ENCODE measurements around the gene CNTNAP1. TPM values are rescaled to one million over a fixed set of nuclear protein-coding genes. Genes with fewer than 3 reads are reported as not detected.
A peak's percentile ranks its signal among the peaks of the same experiment; 100 is the strongest.
"Not testable (repeated sequence)": the region's sequence is repeated elsewhere in the genome, so short reads cannot be mapped to it uniquely, and the experiment has no call there.

CNTNAP1 gene
- total RNA-seq, 2 experiments from 2014 or later: 3.6 to 4.6 TPM

DNA sequence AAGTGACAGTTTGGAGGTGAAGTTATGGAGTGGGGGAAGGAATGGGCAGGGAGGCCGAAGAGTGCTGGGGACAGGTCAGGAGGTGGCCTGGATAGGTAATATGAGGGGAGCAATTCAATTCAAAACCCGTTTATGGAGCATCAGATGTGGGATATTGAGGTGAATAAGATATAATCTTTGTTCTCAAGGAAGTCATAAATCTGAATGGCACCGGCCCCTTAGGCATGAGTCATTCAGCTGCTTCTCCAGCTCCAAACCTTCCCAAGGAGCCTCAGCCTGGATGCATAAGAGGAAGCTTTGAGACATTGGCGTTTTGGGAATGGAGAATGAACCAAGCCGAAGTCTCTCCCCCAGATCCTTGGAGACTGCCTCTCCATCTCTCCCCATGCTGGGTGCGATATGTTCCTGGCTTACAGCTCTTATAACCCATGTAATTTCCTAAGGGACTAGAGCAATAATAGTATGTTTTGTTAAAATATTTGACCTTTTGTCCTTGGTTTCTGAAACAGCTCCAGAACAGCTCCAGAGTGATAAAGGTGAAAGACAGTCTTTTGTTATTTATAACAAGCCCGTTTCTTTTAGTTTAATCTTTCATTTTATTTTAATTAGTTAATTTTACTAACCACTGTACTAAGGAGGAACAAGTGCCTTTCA, 21.5 kb upstream of the CNTNAP1 start:
- Mint-ChIP-seq H3K4me3 (no peak overlapping the region), H3K27ac (no peak overlapping the region), H3K4me1 (peaks cover 15% of the 10 kb centered on the region), H3K36me3 (peaks cover 4% of the 10 kb centered on the region), H3K9me3 (no peaks in the 10 kb centered on the region), H3K27me3 (peaks cover 2% of the 10 kb centered on the region)
- DNase-seq (no peak), ATAC-seq (ENCODE audit: low read depth) (no peak)
- POLR2A ChIA-PET: no interaction called here

DNA sequence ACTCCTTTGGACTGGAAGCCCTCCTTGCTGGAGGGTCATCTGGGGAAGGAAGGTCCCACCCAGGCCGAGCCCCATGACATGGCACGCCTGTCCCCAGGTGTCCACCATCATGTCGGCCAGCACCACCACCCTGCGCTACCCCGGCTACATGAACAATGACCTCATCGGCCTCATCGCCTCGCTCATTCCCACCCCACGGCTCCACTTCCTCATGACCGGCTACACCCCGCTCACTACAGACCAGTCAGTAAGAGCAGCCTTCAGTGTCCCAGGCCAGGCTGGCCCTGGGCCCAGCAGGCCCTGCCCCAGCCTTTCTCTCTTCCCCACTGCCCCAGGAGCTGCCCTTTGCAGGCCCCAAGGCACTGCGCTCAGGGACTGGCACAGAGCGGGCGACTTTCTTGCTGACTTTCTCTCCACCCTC, 16.7 kb upstream of the CNTNAP1 start:
- no peak overlapping the region for H3K27ac Mint-ChIP-seq
- peaks cover 15% of the 10 kb centered on the region for H3K27me3 Mint-ChIP-seq
- ATAC-seq (ENCODE audit: low read depth) (no peak), DNase-seq (no peak)
- H3K36me3 Mint-ChIP-seq: peaks cover 4% of the 10 kb centered on the region
- no peaks in the 10 kb centered on the region for H3K9me3 Mint-ChIP-seq
- H3K4me3 Mint-ChIP-seq: no peak overlapping the region
- H3K4me1 Mint-ChIP-seq: peaks cover 7% of the 10 kb centered on the region
- POLR2A ChIA-PET: no interaction called here

DNA sequence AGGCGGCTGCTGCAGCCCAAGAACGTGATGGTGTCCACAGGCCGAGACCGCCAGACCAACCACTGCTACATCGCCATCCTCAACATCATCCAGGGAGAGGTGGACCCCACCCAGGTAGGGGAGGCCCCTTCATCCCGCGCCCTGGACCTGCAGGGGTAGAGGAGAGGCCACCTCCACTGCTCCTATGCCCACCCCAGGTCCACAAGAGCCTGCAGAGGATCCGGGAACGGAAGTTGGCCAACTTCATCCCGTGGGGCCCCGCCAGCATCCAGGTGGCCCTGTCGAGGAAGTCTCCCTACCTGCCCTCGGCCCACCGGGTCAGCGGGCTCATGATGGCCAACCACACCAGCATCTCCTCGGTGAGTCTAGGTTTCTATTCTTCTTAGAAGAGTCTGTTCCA, 16.2 kb upstream of the CNTNAP1 start:
- ATAC-seq (ENCODE audit: low read depth); H3K4me1 Mint-ChIP-seq; H3K9me3 Mint-ChIP-seq; H3K27ac Mint-ChIP-seq; H3K36me3 Mint-ChIP-seq; POLR2A ChIA-PET; DNase-seq; H3K4me3 Mint-ChIP-seq: not testable (repeated sequence)
- H3K27me3 Mint-ChIP-seq: peaks cover 20% of the 10 kb centered on the region

DNA sequence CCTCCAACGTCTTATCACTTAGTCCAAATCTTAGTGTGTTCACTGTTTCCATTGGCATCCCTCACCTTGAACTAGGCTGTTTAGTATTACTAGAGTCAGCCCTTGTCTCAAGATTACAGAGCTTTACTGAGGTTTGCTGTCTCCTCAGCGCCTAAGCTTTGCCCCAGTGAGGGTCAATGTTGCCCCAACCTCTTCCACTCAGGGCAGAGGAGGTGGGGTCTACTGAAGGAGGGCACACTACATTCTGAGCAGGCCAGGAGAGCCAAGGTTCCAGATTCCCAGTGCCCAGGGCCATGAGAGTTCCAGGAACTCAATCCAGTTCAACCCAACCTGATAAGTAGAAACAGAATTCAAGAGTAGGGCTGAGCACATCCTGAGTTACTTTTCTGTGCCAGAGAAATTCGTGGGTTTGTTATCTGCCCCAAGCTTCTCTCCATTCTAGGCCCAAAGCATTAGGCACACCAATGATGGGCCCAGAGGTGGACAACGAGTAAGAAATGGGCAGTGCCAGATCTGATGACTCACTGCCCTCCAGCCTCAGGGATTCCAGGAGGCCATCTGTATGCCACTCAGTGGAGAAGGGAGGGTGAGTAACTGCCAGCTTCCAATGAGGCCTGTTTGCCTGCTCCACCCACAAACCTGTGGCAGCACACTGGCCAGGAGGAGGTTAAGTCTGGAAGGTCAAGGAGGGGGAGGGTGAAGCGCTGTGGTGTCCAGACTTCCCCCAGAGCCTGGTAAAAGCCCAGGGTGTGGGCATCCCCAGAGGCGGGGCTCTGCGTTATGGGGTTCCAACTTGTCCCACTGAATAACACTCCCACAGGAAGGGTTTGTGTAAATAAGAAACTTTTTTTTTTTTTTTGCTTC, 15.0 kb upstream of the CNTNAP1 start:
- ATAC-seq (ENCODE audit: low read depth): no peak
- peaks cover 12% of the 10 kb centered on the region for H3K4me1 Mint-ChIP-seq
- peaks cover 4% of the 10 kb centered on the region for H3K36me3 Mint-ChIP-seq
- POLR2A ChIA-PET: interaction anchor here (1.7 kb wide), 1 partner anchor 9 kb away, joined by 5 read pairs; the partner anchor contains the start of gene PLEKHH3
- peaks cover 29% of the 10 kb centered on the region for H3K27me3 Mint-ChIP-seq
- H3K9me3 Mint-ChIP-seq: no peaks in the 10 kb centered on the region
- H3K4me3 Mint-ChIP-seq: no peak overlapping the region
- DNase-seq: no peak
- H3K27ac Mint-ChIP-seq: no peak overlapping the region

DNA sequence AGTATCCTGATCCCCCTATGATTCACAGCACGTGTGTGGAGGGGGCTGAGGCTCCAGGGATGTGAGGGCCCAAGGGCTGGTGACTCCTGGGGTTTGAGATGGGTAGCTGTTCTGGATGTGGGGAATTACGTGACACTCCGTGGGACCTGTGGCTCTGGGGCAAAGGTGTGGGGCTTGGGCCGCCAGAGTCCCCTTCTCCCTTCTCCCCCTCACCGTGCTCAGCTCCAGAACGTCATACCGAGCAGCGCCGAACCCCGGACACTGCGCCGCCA, 12.7 kb upstream of the CNTNAP1 start:
- Mint-ChIP-seq H3K9me3 (no peaks in the 10 kb centered on the region), H3K36me3 (peaks cover 4% of the 10 kb centered on the region), H3K27me3 (peaks cover 46% of the 10 kb centered on the region), H3K4me1 (peaks cover 16% of the 10 kb centered on the region), H3K27ac (no peak overlapping the region), H3K4me3 (peak overlapping the region; percentile 29)
- POLR2A ChIA-PET: interaction anchor here (1.3 kb wide), 1 partner anchor 91 kb away, joined by 4 read pairs; no protein-coding TSS in a partner anchor
- DNase-seq (no peak), ATAC-seq (ENCODE audit: low read depth) (no peak)

DNA sequence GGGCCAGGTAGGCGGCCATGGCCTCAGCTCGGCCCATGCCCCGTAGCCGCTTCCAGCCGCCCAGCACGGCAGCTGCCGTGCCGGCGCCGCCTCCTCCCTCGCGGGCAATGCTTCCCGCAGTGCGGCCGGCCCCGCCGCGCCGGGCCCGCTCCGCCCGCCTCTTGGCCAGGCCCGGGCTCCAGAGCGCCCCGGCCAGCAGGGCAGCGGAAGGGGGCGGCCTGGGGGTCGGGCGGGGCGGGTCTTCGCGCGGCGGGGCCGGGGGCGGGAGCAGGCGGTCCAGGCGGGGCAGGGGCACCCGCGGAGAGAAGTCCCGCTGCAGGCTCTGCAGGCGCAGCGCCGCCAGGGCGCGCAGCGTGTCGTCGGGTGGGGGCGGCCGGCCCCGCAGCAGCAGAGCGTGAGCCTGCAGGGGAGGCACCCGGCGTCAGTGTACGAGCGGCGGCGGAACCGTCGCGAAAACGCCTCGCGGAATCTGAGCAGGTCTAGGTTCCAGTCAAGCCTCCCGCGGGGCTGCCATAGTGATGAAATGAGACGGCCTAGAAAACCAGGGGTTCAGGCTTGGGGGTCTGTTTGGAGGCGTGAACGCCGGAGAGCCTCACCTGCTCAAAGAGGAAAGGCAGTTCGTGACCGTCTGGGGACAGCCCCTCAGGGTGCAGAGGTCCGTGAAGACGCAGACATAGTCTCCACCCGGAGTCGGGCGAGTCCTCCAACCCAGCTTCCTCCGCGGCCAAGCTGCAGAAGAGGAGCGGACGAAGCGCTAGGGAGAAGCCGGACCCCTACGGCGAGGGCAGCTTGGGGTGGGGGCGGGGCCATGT, 12.1 kb upstream of the CNTNAP1 start:
- Mint-ChIP-seq H3K27ac (no peak overlapping the region), H3K4me3 (peak overlapping the region; percentile 68), H3K9me3 (no peaks in the 10 kb centered on the region), H3K27me3 (peaks cover 52% of the 10 kb centered on the region), H3K36me3 (peaks cover 4% of the 10 kb centered on the region), H3K4me1 (peaks cover 18% of the 10 kb centered on the region)
- peak; percentile 66 for DNase-seq
- POLR2A ChIA-PET: interaction anchor here (1.1 to 1.4 kb wide), 3 partner anchors 17 to 61 kb away, joined by 3 read pairs; partner anchors contain the start of genes RETREG3 and TUBG1
- peak; percentile 67 for ATAC-seq (ENCODE audit: low read depth)

DNA sequence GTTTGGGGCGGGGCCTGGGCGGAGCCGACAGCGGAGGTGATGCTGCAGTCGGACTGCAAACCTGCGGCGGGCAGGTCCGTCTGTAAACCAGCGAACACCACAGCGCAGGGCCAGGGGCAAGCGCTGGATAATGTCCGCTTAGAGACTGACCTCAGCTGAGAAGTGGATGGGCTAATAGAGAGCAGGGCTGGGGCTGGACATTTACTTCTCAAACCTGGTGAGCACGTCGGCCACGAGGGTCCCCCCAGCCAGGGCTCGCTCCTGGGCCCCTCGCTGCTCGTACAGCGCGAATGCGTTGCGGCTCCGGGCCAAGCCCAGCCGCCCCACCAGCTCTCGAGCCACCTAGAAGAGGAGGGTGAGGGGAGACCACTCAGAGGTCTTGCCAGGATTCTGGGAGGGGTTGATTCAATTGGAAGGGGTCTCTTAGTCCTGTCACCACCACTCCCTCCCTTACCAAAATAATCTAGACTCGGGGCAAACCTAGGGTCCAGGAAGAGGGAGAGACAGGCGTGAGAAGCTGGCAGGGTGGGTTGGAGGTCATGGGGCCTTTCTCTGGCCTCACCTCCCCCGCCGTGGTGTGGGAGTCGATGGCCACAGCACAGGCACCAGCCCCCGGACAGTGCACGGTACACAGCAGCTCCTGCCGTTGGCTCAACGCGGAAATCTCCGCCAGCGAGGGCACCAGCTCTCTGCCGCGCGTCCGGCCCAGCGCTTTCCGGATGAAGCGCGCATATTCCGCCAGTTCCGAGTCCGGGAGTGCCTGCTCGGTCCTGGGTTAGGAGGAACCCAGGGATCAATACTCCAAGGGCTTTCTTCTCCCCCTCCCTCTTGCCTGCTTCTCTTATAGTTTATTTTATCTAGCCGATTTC, 11.3 kb upstream of the CNTNAP1 start:
- no peaks in the 10 kb centered on the region for H3K36me3 Mint-ChIP-seq
- H3K4me3 Mint-ChIP-seq: peak overlapping the region; percentile 68
- H3K27ac Mint-ChIP-seq: no peak overlapping the region
- H3K9me3 Mint-ChIP-seq: no peaks in the 10 kb centered on the region
- peaks cover 18% of the 10 kb centered on the region for H3K4me1 Mint-ChIP-seq
- POLR2A ChIA-PET: interaction anchor here (1.1 to 1.4 kb wide), 3 partner anchors 16 to 62 kb away, joined by 3 read pairs; partner anchors contain the start of genes RETREG3 and TUBG1
- ATAC-seq (ENCODE audit: low read depth): no peak
- peaks cover 52% of the 10 kb centered on the region for H3K27me3 Mint-ChIP-seq
- DNase-seq: peak; percentile 44

DNA sequence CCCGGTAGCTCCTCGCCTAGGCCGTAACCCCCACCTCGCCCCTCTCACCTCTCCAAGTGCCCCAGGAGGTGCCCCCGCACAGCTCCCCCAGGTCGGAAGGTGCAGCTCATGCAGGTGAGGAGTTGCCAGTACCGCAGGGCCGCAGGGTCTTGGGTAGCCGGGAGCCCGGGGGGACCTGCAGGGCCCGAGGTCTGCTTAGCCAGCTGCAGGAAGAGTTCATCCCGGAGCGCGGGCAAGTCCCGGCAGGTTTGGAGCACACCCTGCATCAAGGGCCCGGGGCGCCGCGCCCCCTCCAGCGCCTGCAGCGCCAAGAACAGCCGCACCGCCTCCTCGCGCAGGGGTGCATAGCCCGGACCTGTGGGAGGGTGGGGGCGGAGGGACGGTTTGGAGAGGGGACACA, 10.3 kb upstream of the CNTNAP1 start:
- POLR2A ChIA-PET: interaction anchor here (1.0 kb wide), 1 partner anchor 14 kb away, joined by 3 read pairs; no protein-coding TSS in a partner anchor
- Mint-ChIP-seq H3K27me3 (peaks cover 56% of the 10 kb centered on the region), H3K36me3 (no peaks in the 10 kb centered on the region), H3K9me3 (no peaks in the 10 kb centered on the region), H3K27ac (no peak overlapping the region), H3K4me3 (no peak overlapping the region), H3K4me1 (peaks cover 23% of the 10 kb centered on the region)
- DNase-seq (peak; percentile 33), ATAC-seq (ENCODE audit: low read depth) (no peak)

DNA sequence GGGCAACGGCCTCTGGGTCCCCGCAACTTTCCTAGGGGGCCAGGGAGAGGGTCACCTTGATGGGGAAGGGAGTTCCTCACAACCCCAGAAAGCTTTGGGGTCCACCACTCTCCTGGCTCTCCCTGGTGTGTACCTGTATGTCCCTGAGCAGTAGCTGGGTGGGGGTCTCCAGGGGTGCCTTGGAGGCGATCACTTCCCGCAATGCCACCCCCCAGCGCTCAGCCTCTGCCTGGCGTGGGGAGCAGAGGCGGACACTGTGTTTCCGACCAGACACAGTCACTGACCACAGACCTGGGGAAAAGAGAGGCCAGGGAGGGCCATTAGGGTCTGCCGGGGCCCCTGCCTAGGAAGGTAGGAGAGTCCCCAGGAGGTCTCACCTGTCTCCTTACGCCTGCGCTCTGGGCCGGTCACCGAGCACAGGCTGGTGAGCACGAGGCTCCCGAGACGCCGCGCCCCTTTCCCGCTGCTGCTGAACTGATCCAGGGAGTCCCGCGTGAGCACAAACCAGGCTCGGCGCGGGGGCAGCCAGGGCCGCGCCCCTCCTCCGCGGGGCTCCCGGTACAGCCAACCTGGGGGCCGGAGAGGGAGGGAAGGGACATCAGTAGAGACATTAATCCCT, 9.0 kb upstream of the CNTNAP1 start:
- Mint-ChIP-seq H3K9me3 (no peaks in the 10 kb centered on the region), H3K4me1 (peaks cover 31% of the 10 kb centered on the region), H3K27ac (no peak overlapping the region), H3K4me3 (no peak overlapping the region), H3K36me3 (no peaks in the 10 kb centered on the region), H3K27me3 (peaks cover 56% of the 10 kb centered on the region)
- DNase-seq (peak; percentile 32), ATAC-seq (ENCODE audit: low read depth) (no peak)
- POLR2A ChIA-PET: interaction anchor here (1.0 kb wide), 1 partner anchor 15 kb away, joined by 3 read pairs; no protein-coding TSS in a partner anchor

DNA sequence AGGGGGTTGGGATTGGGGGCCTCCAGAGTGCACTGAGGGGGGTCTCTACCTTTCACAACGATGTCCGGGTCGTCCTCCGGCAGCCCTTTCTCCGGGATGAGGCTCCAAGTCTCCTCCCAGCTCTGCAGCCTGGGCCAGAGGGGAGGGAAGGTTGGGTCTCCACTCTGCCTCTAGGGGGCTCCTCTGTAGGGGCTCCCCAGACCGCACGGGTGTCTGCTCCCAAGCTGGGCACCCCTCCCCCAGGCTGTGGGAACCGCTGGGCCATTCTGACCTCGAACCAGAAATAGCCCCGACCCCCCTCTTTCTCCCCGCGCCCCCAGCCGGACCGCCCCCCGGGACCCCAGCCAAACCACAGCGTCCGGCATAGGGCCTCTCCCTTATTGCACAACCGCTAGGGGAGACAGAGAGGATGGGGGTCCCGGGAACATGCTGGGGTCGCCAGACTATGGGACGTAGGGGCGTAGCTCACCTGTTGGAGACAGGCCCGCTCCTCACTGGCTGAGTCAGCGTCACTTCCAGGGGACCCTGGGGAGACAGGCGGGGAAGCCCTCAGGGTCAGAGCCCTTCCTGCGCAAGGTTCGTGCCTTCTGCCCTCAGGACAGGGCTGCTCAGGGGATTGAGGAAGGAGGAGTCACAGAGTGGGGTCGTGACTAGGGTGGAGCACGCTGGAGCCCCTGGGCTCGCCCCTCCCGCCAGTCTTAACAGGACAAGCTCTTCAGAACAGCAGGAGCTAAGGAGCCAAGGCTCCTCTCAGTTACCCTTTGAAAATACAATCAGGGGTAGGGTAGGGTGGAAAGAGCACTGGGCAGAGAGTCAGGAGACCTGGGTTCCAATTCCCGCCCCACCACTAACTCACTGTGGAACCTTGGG, 8.2 kb upstream of the CNTNAP1 start:
- peak; percentile 45 for DNase-seq
- H3K27me3 Mint-ChIP-seq: peaks cover 52% of the 10 kb centered on the region
- peak overlapping the region; percentile 25 for H3K4me3 Mint-ChIP-seq
- no peaks in the 10 kb centered on the region for H3K9me3 Mint-ChIP-seq
- H3K36me3 Mint-ChIP-seq: no peaks in the 10 kb centered on the region
- no peak for ATAC-seq (ENCODE audit: low read depth)
- H3K27ac Mint-ChIP-seq: no peak overlapping the region
- peaks cover 32% of the 10 kb centered on the region for H3K4me1 Mint-ChIP-seq
- POLR2A ChIA-PET: interaction anchor here (0.8 to 1.0 kb wide), 2 partner anchors 11 to 65 kb away, joined by 3 to 4 read pairs; partner anchors contain the start of genes RETREG3 and TUBG1

DNA sequence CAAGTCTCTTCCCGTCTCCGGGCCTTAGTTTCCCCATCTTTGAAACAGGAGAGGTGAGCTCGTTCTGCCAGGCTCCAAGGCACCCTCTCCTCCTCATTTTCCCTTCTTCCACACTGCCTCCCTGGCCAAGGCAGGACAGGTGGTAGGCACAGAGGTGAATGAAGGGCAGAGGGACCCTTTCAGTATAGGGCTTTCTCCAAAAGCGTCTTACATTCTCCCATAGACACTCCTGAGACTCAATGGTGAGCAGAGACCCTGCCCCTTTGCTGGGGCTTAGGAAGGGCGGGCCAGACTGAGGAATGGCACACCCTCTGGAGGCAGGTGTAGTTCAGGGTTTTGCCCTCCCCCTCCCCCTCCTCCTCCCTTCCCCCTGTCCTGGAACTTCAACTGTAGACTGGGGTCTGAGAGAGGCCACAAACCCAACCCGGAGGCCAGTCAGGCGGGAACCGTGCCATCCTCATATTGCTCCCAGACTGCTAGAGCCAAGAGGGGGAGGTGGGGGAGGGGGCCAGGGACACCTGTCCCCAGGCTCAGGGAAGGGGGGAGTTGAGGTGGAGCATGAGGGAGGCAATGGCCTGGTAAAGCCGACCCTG, 7.5 kb upstream of the CNTNAP1 start:
- H3K27ac Mint-ChIP-seq: no peak overlapping the region
- DNase-seq (peak; percentile 33), ATAC-seq (ENCODE audit: low read depth) (no peak)
- peaks cover 36% of the 10 kb centered on the region for H3K4me1 Mint-ChIP-seq
- peaks cover 47% of the 10 kb centered on the region for H3K27me3 Mint-ChIP-seq
- H3K36me3 Mint-ChIP-seq: no peaks in the 10 kb centered on the region
- H3K9me3 Mint-ChIP-seq: no peaks in the 10 kb centered on the region
- POLR2A ChIA-PET: interaction anchor here (1.0 kb wide), 1 partner anchor 66 kb away, joined by 4 read pairs; the partner anchor contains the start of genes RETREG3 and TUBG1
- H3K4me3 Mint-ChIP-seq: peak overlapping the region; percentile 25

All from activated naive CD8-positive, alpha-beta T cell treated with anti-CD3 and anti-CD28 coated beads, Interleukin-2, amount 10 ng/mL, durations not matched to agents 7 days and 5 days (primary cell).